Measurements from ENCODE around the gene SLC6A3. TPM values are rescaled to one million over a fixed set of nuclear protein-coding genes. Genes with fewer than 3 reads are reported as not detected.

Gene SLC6A3
- total RNA-seq, 1 donor from 2014 or later: not detected

GRCh38 chr5:1390861-1391600 lies 54.2 kb downstream of the SLC6A3 start:
- no peak for DNase-seq (ENCODE audit: low read depth in 2 of 2)

GRCh38 chr5:1390333-1390732 lies 54.9 kb downstream of the SLC6A3 start:
- no peak for DNase-seq (ENCODE audit: low read depth in 2 of 2)

- DNase-seq (ENCODE audit: low read depth in 2 of 2): no peak
Measured at GRCh38 chr5:1388383-1388967, 56.8 kb downstream of the SLC6A3 start.

GRCh38 chr5:1387876-1388275 lies 57.4 kb downstream of the SLC6A3 start:
- no peak for DNase-seq (ENCODE audit: low read depth in 2 of 2)

- no peak for DNase-seq (ENCODE audit: low read depth in 2 of 2)
Measured at GRCh38 chr5:1387059-1387755, 58.0 kb downstream of the SLC6A3 start.

GRCh38 chr5:1386274-1386717 lies 58.9 kb downstream of the SLC6A3 start:
- peak in 1 of 2 donors; percentile 22 for DNase-seq (ENCODE audit: low read depth in 2 of 2)

GRCh38 chr5:1385395-1386273 lies 59.6 kb downstream of the SLC6A3 start:
- DNase-seq (ENCODE audit: low read depth in 2 of 2): peak in 1 of 2 donors; percentile 46

GRCh38 chr5:1384521-1384920 lies 60.7 kb downstream of the SLC6A3 start:
- no peak for DNase-seq (ENCODE audit: low read depth in 2 of 2)

- no peak for DNase-seq (ENCODE audit: low read depth in 2 of 2)
Measured at GRCh38 chr5:1383886-1384401, 61.3 kb downstream of the SLC6A3 start.

- DNase-seq (ENCODE audit: low read depth in 2 of 2): no peak
Measured at GRCh38 chr5:1383344-1383743, 61.9 kb downstream of the SLC6A3 start.

GRCh38 chr5:1382248-1382700 lies 63.0 kb downstream of the SLC6A3 start:
- DNase-seq (ENCODE audit: low read depth in 2 of 2): no peak

GRCh38 chr5:1381370-1382247 lies 63.6 kb downstream of the SLC6A3 start:
- DNase-seq (ENCODE audit: low read depth in 2 of 2): no peak

GRCh38 chr5:1380910-1381309 lies 64.3 kb downstream of the SLC6A3 start:
- DNase-seq (ENCODE audit: low read depth in 2 of 2): no peak

- DNase-seq (ENCODE audit: low read depth in 2 of 2): peak in 1 of 2 donors; percentile 13
Measured at GRCh38 chr5:1380011-1380817, 65.0 kb downstream of the SLC6A3 start.

GRCh38 chr5:1378866-1379659 lies 66.2 kb downstream of the SLC6A3 start:
- DNase-seq (ENCODE audit: low read depth in 2 of 2): no peak

- DNase-seq (ENCODE audit: low read depth in 2 of 2): no peak
Measured at GRCh38 chr5:1378096-1378495, 67.1 kb downstream of the SLC6A3 start.

GRCh38 chr5:1376981-1377380 lies 68.3 kb downstream of the SLC6A3 start:
- DNase-seq (ENCODE audit: low read depth in 2 of 2): no peak
